HEK293 (cell line): ENCODE data around the gene NAPA.

Source experiments
- CTCF ChIA-PET: fragments of 350-600 bp; formaldehyde crosslinking; extraction: SDS; loops from one replicate; lab custom pipeline; 2021; ENCODE audit warnings: antibody characterized with exemption; lab: Yijun Ruan, JAX
- POLR2A ChIA-PET: fragments of 300-600 bp; formaldehyde crosslinking; extraction: SDS; loops from one replicate; lab custom pipeline; 2020; ENCODE audit warnings: antibody characterized with exemption, inconsistent platforms; lab: Yijun Ruan, JAX
- H3K27ac ChIP-seq: fragments of 200-500 bp; sonication (Bioruptor generic); 2 replicates; pipeline ENCODE4 v1.5.1; 2014; ENCODE audit warnings: low read depth, low read length, control low read depth, inconsistent platforms; ENCODE audit errors: extremely low read depth
- H3K36me3 ChIP-seq, 2 experiments: fragments of 200-500 bp in 1 of 2; sonication (Bioruptor generic) in 1 of 2; 1 replicate in 1 of 2; 2 replicates in 1 of 2; pipeline ENCODE4 v1.5.1; 2014 to 2017; ENCODE audit warnings: inconsistent platforms in 2 of 2, low read length in 2 of 2; ENCODE audit not compliant: control insufficient read depth in 2 of 2, insufficient read depth in 1 of 2
- H3K4me1 ChIP-seq: fragments of 200-500 bp; sonication (Bioruptor generic); 2 replicates; pipeline ENCODE4 v1.5.1; 2014; ENCODE audit warnings: mild to moderate bottlenecking, low read length, inconsistent platforms; ENCODE audit not compliant: control insufficient read depth, insufficient read depth
- H3K4me3 ChIP-seq: 2 replicates; pipeline ENCODE4 v1.5.1; 2011; ENCODE audit warnings: low read depth, mild to moderate bottlenecking, control low read depth, low read length, moderate library complexity
- H3K9me3 ChIP-seq: fragments of 200-500 bp; sonication (Bioruptor generic); 2 replicates; pipeline ENCODE4 v1.5.1; 2014; ENCODE audit warnings: low read depth, low read length, inconsistent platforms; ENCODE audit not compliant: control insufficient read depth, insufficient read depth
- BCL11B ChIP-seq: fragments of 450-650 bp; formaldehyde crosslinking; IDR thresholded peaks from 2 replicates; pipeline ENCODE4 v1.5.1; 2016; ENCODE audit warnings: low read depth, missing biosample characterization, missing genetic modification characterization
- HOXC10 ChIP-seq: sonication (generic); formaldehyde crosslinking; IDR thresholded peaks from 2 replicates; pipeline ENCODE4 v1.8.1; 2023; ENCODE audit warnings: mild to moderate bottlenecking, missing genetic modification reagents
- PRDM2 ChIP-seq: fragments of 450-650 bp; formaldehyde crosslinking; IDR thresholded peaks from 2 replicates; pipeline ENCODE4 v1.5.1; 2016; ENCODE audit warnings: missing biosample characterization, missing genetic modification characterization, borderline replicate concordance
- PRDM4 ChIP-seq: fragments of 450-650 bp; formaldehyde crosslinking; IDR thresholded peaks from 2 replicates; pipeline ENCODE4 v1.5.1; 2017; ENCODE audit warnings: missing biosample characterization, missing genetic modification characterization
- ZBTB17 ChIP-seq: fragments of 450-650 bp; formaldehyde crosslinking; IDR thresholded peaks from 2 replicates; pipeline ENCODE4 v1.5.1; 2016; ENCODE audit warnings: missing biosample characterization, missing genetic modification characterization
- ZFP41 ChIP-seq: fragments of 450-650 bp; formaldehyde crosslinking; IDR thresholded peaks from 2 replicates; pipeline ENCODE4 v1.5.1; 2016; ENCODE audit warnings: missing biosample characterization, missing genetic modification characterization, borderline replicate concordance
- ZNF112 ChIP-seq: fragments of 450-650 bp; formaldehyde crosslinking; IDR thresholded peaks from 2 replicates; pipeline ENCODE4 v1.5.0; 2017; ENCODE audit warnings: missing biosample characterization, missing genetic modification characterization
- ZNF18 ChIP-seq: fragments of 450-650 bp; formaldehyde crosslinking; IDR thresholded peaks from 2 replicates; pipeline ENCODE4 v1.5.1; 2016; ENCODE audit warnings: missing biosample characterization, missing genetic modification characterization
- ZNF184 ChIP-seq: fragments of 450-650 bp; IDR thresholded peaks from 2 replicates; pipeline ENCODE4 v1.5.1; 2018; ENCODE audit warnings: missing biosample characterization, mild to moderate bottlenecking, missing genetic modification characterization
- ZNF26 ChIP-seq: fragments of 450-650 bp; formaldehyde crosslinking; IDR thresholded peaks from 2 replicates; pipeline ENCODE4 v1.5.1; 2016; ENCODE audit warnings: missing biosample characterization, missing genetic modification characterization
- ZNF585B ChIP-seq: fragments of 450-650 bp; formaldehyde crosslinking; IDR thresholded peaks from 2 replicates; pipeline ENCODE4 v1.5.1; 2016; ENCODE audit warnings: missing biosample characterization, missing genetic modification characterization
- ZNF704 ChIP-seq: fragments of 450-650 bp; formaldehyde crosslinking; IDR thresholded peaks from 2 replicates; pipeline ENCODE4 v1.5.1; 2016; ENCODE audit warnings: missing biosample characterization, missing genetic modification characterization
- ZNF776 ChIP-seq: fragments of 450-650 bp; formaldehyde crosslinking; IDR thresholded peaks from 2 replicates; pipeline ENCODE4 v1.5.0; 2017; ENCODE audit warnings: missing biosample characterization, missing genetic modification characterization, borderline replicate concordance

NAPA gene

GRCh38 chr19:47564081-47564480 lies 49.2 kb upstream of the NAPA start:
- H3K4me3 ChIP-seq: no peak overlapping the region
- H3K4me1 ChIP-seq: peaks cover 2% of the 10 kb centered on the region; the same call in 1 of the 2 replicates
- CTCF ChIA-PET: interaction anchor here (0.6 kb wide), 1 partner anchor 131 kb away, joined by 3 read pairs; no protein-coding TSS in a partner anchor
- no peaks in the 10 kb centered on the region for H3K9me3 ChIP-seq
- TF ChIP-seq HOXC10 (CRISPR knock-in tag) (no peak), ZFP41 (tag by site-specific recombination) (no peak), ZNF776 (tag by site-specific recombination) (no peak)
- no peak overlapping the region for H3K27ac ChIP-seq
- POLR2A ChIA-PET: interaction anchor here (0.6 kb wide), 1 partner anchor 16 kb away, joined by 5 read pairs; no protein-coding TSS in a partner anchor
- H3K36me3 ChIP-seq: no peaks in the 10 kb centered on the region

GRCh38 chr19:47561440-47562057 lies 46.7 kb upstream of the NAPA start:
- ChIA-PET CTCF (interaction anchor here (0.5 to 1.9 kb wide), 6 partner anchors 18 to 213 kb away, joined by 3 to 7 read pairs (median 6); partner anchors contain the start of gene DHX34), POLR2A (interaction anchor here (0.5 to 1.0 kb wide), 2 partner anchors 9 to 986 kb away, joined by 3 to 6 read pairs; no protein-coding TSS in a partner anchor)
- no peak for TF ChIP-seq ZNF585B (tag by site-specific recombination)
- Histone ChIP-seq H3K4me1 (peaks cover 2% of the 10 kb centered on the region; the same call in 1 of the 2 replicates), H3K4me3 (no peak overlapping the region), H3K36me3 (no peaks in the 10 kb centered on the region), H3K27ac (no peak overlapping the region), H3K9me3 (no peaks in the 10 kb centered on the region)

GRCh38 chr19:47560999-47561398 lies 46.1 kb upstream of the NAPA start:
- TF ChIP-seq BCL11B (tag by site-specific recombination) (no peak), ZNF26 (tag by site-specific recombination) (no peak), PRDM2 (tag by site-specific recombination) (no peak), ZBTB17 (tag by site-specific recombination) (no peak), PRDM4 (tag by site-specific recombination) (no peak), ZNF112 (tag by site-specific recombination) (no peak), ZNF704 (no peak), ZNF18 (tag by site-specific recombination) (no peak), ZNF184 (tag by site-specific recombination) (no peak)
- ChIA-PET POLR2A (interaction anchor here (0.6 to 1.0 kb wide), 3 partner anchors 10 to 448 kb away, joined by 3 to 6 read pairs (median 3); partner anchors contain the start of gene ZC3H4), CTCF (interaction anchor here (0.5 to 1.9 kb wide), 6 partner anchors 18 to 212 kb away, joined by 3 to 7 read pairs (median 6); partner anchors contain the start of gene DHX34)
- Histone ChIP-seq H3K36me3 (no peaks in the 10 kb centered on the region), H3K4me3 (no peak overlapping the region), H3K4me1 (peaks cover 2% of the 10 kb centered on the region; the same call in 1 of the 2 replicates), H3K9me3 (no peaks in the 10 kb centered on the region), H3K27ac (no peak overlapping the region)
